A549 (cell line): ENCODE results near the gene HBA2. TPM values are rescaled to one million over a fixed set of nuclear protein-coding genes. Genes with fewer than 3 reads are reported as not detected.
"Not testable (repeated sequence)": the region's sequence is repeated elsewhere in the genome, so short reads cannot be mapped to it uniquely, and the experiment has no call there.

ENCODE experiments used
- ATAC-seq, 2 experiments: fragments of 200-7000 bp in 1 of 2; fragments of >200 bp in 1 of 2; cut with Nextera tagmentation in 1 of 2; cut with Tn5 transposase in 1 of 2; 3 replicates each; pipeline versions ENCODE4 v1.8.0 to v1.9.1; 2018 to 2020; ENCODE audit warnings: mild to moderate bottlenecking in 1 of 2, moderate library complexity in 1 of 2
- CTCF ChIA-PET: fragments of 300-600 bp; sonication (Branson Sonifier 250); formaldehyde crosslinking; extraction: SDS; loops from one replicate; lab custom pipeline; 2021; ENCODE audit warnings: antibody characterized with exemption, inconsistent platforms; lab: Yijun Ruan, JAX
- POLR2A ChIA-PET: fragments of 350-600 bp; formaldehyde crosslinking; extraction: SDS; loops from one replicate; lab custom pipeline; 2021; ENCODE audit warnings: antibody characterized with exemption, inconsistent platforms; lab: Yijun Ruan, JAX
- DNase-seq, 2 experiments: peaks; one replicate each; pipeline versions ENCODE4 v3.0.0 to v3.0.0-alpha.2; 2011 to 2016; ENCODE audit warnings: low read depth in 1 of 2, low spot score in 1 of 2
- FAIRE-seq: peaks from 2 replicates; lab custom pipeline; 2011; peaks lifted over from hg19 to GRCh38; lab: Jason Lieb, UNC
- H3K27ac ChIP-seq, 2 experiments: fragments of >200 bp; sonication (Bioruptor Twin); formaldehyde crosslinking; 3 replicates each; pipeline ENCODE4 v1.5.1; 2016 to 2017
- H3K4me1 ChIP-seq: fragments of >200 bp; sonication (Bioruptor Twin); formaldehyde crosslinking; 3 replicates; pipeline ENCODE4 v1.6.1; 2016
- H3K4me2 ChIP-seq: fragments of >200 bp; sonication (Bioruptor Twin); formaldehyde crosslinking; 3 replicates; pipeline ENCODE4 v1.6.1; 2016
- H3K4me3 ChIP-seq: fragments of >200 bp; sonication (Bioruptor Twin); formaldehyde crosslinking; 3 replicates; pipeline ENCODE4 v1.5.1; 2016
- H3K9me3 ChIP-seq: fragments of >200 bp; sonication (Bioruptor Twin); formaldehyde crosslinking; 3 replicates; pipeline ENCODE4 v1.6.1; 2016
- BHLHE40 ChIP-seq: IDR thresholded peaks from 2 replicates; pipeline ENCODE4 v1.6.1; 2012; ENCODE audit warnings: low read depth, low read length, inconsistent platforms
- CBX8 ChIP-seq: fragments of 200-600 bp; sonication (generic); IDR thresholded peaks from 2 replicates; pipeline ENCODE4 v1.6.1; 2016
- CEBPB ChIP-seq, 2 experiments: fragments of >200 bp in 1 of 2; sonication (Bioruptor Twin) in 1 of 2; formaldehyde crosslinking in 1 of 2; IDR thresholded peaks; 2 replicates each; pipeline ENCODE4 v1.6.1; 2012 to 2016
- CHD2 ChIP-seq: fragments of 150-350 bp; IDR thresholded peaks from 2 replicates; pipeline ENCODE4 v1.6.1; 2014; ENCODE audit warnings: low read length; ENCODE audit not compliant: partially characterized antibody
- EHF ChIP-seq: fragments of 250-450 bp; sonication (Bioruptor Pico); IDR thresholded peaks from 2 replicates; pipeline ENCODE4 v1.5.0; 2020; ENCODE audit warnings: mild to moderate bottlenecking
- EHMT2 ChIP-seq: fragments of 200-600 bp; sonication (generic); IDR thresholded peaks from 2 replicates; pipeline ENCODE4 v1.6.1; 2016; ENCODE audit warnings: antibody characterized with exemption, low read depth, mild to moderate bottlenecking, moderate library complexity
- FOSB ChIP-seq: fragments of 250-450 bp; sonication (Bioruptor Pico); IDR thresholded peaks from 2 replicates; pipeline ENCODE4 v1.5.0; 2020; ENCODE audit warnings: mild to moderate bottlenecking, moderate library complexity
- HDAC2 ChIP-seq: fragments of 200-600 bp; sonication (generic); IDR thresholded peaks from 2 replicates; pipeline ENCODE4 v1.6.1; 2016
- HEYL ChIP-seq: fragments of 250-450 bp; sonication (Bioruptor Pico); IDR thresholded peaks from 2 replicates; pipeline ENCODE4 v1.8.0; 2021; ENCODE audit warnings: mild to moderate bottlenecking, moderate library complexity
- HOXB13 ChIP-seq: fragments of 250-450 bp; sonication (Bioruptor Pico); IDR thresholded peaks from 2 replicates; pipeline ENCODE4 v1.5.0; 2020; ENCODE audit warnings: low read depth, mild to moderate bottlenecking, moderate library complexity
- JUN ChIP-seq, 2 experiments: fragments of >200 bp; sonication (Bioruptor Twin); formaldehyde crosslinking; IDR thresholded peaks; 2 replicates in 1 of 2; 3 replicates in 1 of 2; pipeline ENCODE4 v1.6.1; 2016 to 2017
- MAFK ChIP-seq: fragments of 450-650 bp; IDR thresholded peaks from 2 replicates; pipeline ENCODE4 v1.6.1; 2014; ENCODE audit not compliant: partially characterized antibody
- MAZ ChIP-seq: fragments of 150-350 bp; IDR thresholded peaks from 2 replicates; pipeline ENCODE4 v1.6.1; 2014; ENCODE audit warnings: antibody characterized with exemption, low read depth, low read length, borderline replicate concordance
- MYC ChIP-seq: IDR thresholded peaks from 2 replicates; pipeline ENCODE4 v1.6.1; 2012; ENCODE audit warnings: mild to moderate bottlenecking, inconsistent platforms, low read length, improper control_type of control experiment, borderline replicate concordance
- NPAS2 ChIP-seq: fragments of 250-450 bp; sonication (Bioruptor Pico); IDR thresholded peaks from 2 replicates; pipeline ENCODE4 v1.8.0; 2022; ENCODE audit warnings: mild to moderate bottlenecking, moderate library complexity, borderline replicate concordance
- NR3C1 ChIP-seq: fragments of >200 bp; sonication (Bioruptor Twin); formaldehyde crosslinking; IDR thresholded peaks from 3 replicates; pipeline ENCODE4 v1.6.1; 2017
- RNF2 ChIP-seq: fragments of 200-600 bp; sonication (generic); IDR thresholded peaks from 2 replicates; pipeline ENCODE4 v1.6.1; 2016; ENCODE audit warnings: low read depth, mild to moderate bottlenecking, antibody characterized with exemption, moderate library complexity, borderline replicate concordance
- SREBF2 ChIP-seq: fragments of 450-650 bp; IDR thresholded peaks from 2 replicates; pipeline ENCODE4 v1.6.1; 2014; ENCODE audit warnings: mild to moderate bottlenecking, moderate library complexity
- TP53 ChIP-seq: fragments of 250-450 bp; sonication (Bioruptor Pico); IDR thresholded peaks from 2 replicates; pipeline ENCODE4 v1.5.0; 2021; ENCODE audit warnings: mild to moderate bottlenecking, moderate library complexity
- ZFP36 ChIP-seq: fragments of 450-650 bp; IDR thresholded peaks from 2 replicates; pipeline ENCODE4 v1.6.1; 2014; ENCODE audit warnings: borderline replicate concordance; ENCODE audit not compliant: partially characterized antibody
- ZSCAN20 ChIP-seq: fragments of 250-450 bp; sonication (Bioruptor Pico); IDR thresholded peaks from 2 replicates; pipeline ENCODE4 v1.8.0; 2022; ENCODE audit warnings: mild to moderate bottlenecking, moderate library complexity
- WGBS: methylation state at CpG from one replicate; pipeline ENCODE4 v1.1.6; 2017; ENCODE audit errors: missing lambda C conversion rate; 5-methylcytosine and 5-hydroxymethylcytosine counted together
- polyA plus RNA-seq, 4 experiments: library from polyadenylated mRNA; depleted of rRNA in 3 of 4; stranded (reverse); fragments of >200 nt; fragmentation: RNase III in 1 of 4; extraction: RNeasy Plus Mini Kit Qiagen cat#74134 plus additional on column Dnase treatment in 1 of 4; gene quantifications; 2 replicates in 3 of 4; 3 replicates in 1 of 4; pipeline ENCODE4 v1.2.3, GENCODE V29; 2011 to 2017
- TF ChIP-seq, protein P1 (sequence below): fragments of 250-450 bp; sonication (Bioruptor Pico); IDR thresholded peaks from 2 replicates; pipeline ENCODE4 v1.5.0; 2021; ENCODE audit warnings: mild to moderate bottlenecking, moderate library complexity, borderline replicate concordance
- TF ChIP-seq, protein P2 (sequence below): IDR thresholded peaks from 2 replicates; pipeline ENCODE4 v1.6.1; 2012
- TF ChIP-seq, protein P3 (sequence below): IDR thresholded peaks from 2 replicates; pipeline ENCODE4 v1.6.1; 2012; ENCODE audit warnings: low read depth, borderline replicate concordance
- TF ChIP-seq, protein P4 (sequence below): fragments of 150-350 bp; IDR thresholded peaks from 2 replicates; pipeline ENCODE4 v1.6.1; 2014; ENCODE audit warnings: low read depth, mild to moderate bottlenecking, low read length

Gene HBA2
- polyA plus RNA-seq, 2 of the 4 experiments (the other 2 are of a cell fraction) = 0.23 to 0.26 TPM

DNA sequence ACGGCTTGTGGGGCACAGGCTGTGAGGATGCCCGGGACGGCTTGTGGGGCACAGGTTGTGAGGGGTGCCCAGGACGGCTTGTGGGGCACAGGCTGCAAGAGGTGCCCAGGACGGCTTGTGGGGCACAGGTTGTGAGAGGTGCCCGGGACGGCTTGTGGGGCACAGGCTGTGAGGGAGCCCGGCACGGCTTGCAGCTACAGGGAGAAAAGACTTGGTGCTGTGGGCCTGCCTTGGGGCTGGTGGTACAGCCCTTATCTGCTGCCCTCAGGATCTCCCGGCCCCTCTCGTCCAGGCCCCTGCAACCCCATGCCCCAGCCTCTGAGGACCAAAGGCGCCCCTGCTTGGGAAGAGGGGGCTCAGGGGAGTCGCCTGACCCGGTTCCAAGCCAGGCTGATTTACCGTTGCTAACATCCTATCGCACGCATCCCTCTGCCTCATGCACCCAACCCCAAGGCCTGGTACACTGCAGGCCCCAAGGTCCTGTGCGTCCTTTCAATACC lies 11.9 kb upstream of the HBA2 start:
- ATAC-seq (no peak), FAIRE-seq (no peak), DNase-seq (no peak)
- H3K4me2 ChIP-seq = no peak overlapping the region
- no peak overlapping the region for H3K27ac ChIP-seq
- H3K4me1 ChIP-seq = peaks cover 8% of the 10 kb centered on the region
- TF ChIP-seq, protein P1, sequence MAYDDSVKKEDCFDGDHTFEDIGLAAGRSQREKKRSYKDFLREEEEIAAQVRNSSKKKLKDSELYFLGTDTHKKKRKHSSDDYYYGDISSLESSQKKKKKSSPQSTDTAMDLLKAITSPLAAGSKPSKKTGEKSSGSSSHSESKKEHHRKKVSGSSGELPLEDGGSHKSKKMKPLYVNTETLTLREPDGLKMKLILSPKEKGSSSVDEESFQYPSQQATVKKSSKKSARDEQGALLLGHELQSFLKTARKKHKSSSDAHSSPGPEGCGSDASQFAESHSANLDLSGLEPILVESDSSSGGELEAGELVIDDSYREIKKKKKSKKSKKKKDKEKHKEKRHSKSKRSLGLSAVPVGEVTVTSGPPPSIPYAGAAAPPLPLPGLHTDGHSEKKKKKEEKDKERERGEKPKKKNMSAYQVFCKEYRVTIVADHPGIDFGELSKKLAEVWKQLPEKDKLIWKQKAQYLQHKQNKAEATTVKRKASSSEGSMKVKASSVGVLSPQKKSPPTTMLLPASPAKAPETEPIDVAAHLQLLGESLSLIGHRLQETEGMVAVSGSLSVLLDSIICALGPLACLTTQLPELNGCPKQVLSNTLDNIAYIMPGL = no peak
- TF ChIP-seq SREBF2 (no peak), RNF2 (no peak), MAZ (no peak), EHF (CRISPR knock-in tag) (no peak), CBX8 (no peak), NPAS2 (no peak), CEBPB (IDR thresholded peaks at IDR 0.05) (no peak), ZSCAN20 (CRISPR knock-in tag) (no peak), EHMT2 (no peak), JUN (IDR thresholded peaks at IDR 0.05) (no peak), NR3C1 (no peak), FOSB (CRISPR knock-in tag) (no peak), CHD2 (no peak), TP53 (CRISPR knock-in tag) (no peak), HEYL (no peak)
- 40% methylated on average over 11 of the region's 18 CpGs for WGBS
- no peaks in the 10 kb centered on the region for H3K9me3 ChIP-seq
- H3K4me3 ChIP-seq = no peak overlapping the region
- POLR2A ChIA-PET = no interaction called here
- CTCF ChIA-PET = interaction anchor here (1.1 to 1.5 kb wide), 3 partner anchors 35 to 64 kb away, joined by 3 to 7 read pairs (median 3); no protein-coding TSS in a partner anchor

DNA sequence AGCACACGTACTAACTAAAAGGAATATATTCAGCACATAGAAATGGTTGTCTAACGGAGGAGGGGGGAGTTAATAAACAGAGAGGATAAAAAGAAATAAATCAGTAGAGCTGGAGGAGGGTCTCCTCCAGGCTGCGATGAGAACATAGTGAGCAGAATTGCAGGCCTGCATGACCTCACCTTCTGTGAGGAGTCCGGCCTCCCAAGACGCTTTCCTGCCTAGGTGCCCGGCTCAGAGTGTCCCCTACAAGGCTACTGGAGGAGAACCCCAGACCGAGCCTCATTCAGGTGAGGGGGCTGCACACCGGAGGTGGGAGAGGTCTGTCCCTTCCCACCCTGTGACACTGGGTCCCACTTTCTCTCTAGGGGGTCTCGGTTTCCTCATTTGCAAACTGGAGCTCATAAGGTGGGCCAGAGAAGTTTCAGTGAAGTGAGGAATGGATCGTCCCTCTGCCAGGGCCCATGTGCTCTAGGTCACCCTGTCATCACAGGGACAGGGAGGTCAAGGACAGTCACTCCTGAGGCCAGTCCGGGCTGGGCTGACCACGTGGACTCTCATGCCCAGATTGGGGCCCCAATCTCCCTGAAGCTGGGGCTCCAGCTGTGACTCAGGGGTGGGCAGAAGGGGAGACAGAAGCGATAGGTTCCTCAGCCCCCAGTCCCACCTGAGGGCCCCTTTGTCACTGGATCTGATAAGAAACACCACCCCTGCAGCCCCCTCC lies 10.2 kb upstream of the HBA2 start:
- 82% methylated on average over 13 of the region's 13 CpGs for WGBS
- DNase-seq (no peak), ATAC-seq (no peak), FAIRE-seq (no peak)
- H3K4me1 ChIP-seq = peaks cover 13% of the 10 kb centered on the region
- H3K4me3 ChIP-seq = no peak overlapping the region
- TF ChIP-seq BHLHE40 (no peak), ZFP36 (no peak), HDAC2 (no peak), MAFK (no peak), MYC (no peak), HOXB13 (CRISPR knock-in tag) (no peak), CHD2 (no peak)
- TF ChIP-seq, protein P2, sequence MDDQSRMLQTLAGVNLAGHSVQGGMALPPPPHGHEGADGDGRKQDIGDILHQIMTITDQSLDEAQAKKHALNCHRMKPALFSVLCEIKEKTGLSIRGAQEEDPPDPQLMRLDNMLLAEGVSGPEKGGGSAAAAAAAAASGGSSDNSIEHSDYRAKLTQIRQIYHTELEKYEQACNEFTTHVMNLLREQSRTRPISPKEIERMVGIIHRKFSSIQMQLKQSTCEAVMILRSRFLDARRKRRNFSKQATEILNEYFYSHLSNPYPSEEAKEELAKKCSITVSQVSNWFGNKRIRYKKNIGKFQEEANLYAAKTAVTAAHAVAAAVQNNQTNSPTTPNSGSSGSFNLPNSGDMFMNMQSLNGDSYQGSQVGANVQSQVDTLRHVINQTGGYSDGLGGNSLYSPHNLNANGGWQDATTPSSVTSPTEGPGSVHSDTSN = no peak
- TF ChIP-seq, protein P3, sequence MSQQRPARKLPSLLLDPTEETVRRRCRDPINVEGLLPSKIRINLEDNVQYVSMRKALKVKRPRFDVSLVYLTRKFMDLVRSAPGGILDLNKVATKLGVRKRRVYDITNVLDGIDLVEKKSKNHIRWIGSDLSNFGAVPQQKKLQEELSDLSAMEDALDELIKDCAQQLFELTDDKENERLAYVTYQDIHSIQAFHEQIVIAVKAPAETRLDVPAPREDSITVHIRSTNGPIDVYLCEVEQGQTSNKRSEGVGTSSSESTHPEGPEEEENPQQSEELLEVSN = no peak
- TF ChIP-seq, protein P4, sequence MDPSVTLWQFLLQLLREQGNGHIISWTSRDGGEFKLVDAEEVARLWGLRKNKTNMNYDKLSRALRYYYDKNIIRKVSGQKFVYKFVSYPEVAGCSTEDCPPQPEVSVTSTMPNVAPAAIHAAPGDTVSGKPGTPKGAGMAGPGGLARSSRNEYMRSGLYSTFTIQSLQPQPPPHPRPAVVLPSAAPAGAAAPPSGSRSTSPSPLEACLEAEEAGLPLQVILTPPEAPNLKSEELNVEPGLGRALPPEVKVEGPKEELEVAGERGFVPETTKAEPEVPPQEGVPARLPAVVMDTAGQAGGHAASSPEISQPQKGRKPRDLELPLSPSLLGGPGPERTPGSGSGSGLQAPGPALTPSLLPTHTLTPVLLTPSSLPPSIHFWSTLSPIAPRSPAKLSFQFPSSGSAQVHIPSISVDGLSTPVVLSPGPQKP = no peak
- POLR2A ChIA-PET = no interaction called here
- no peak overlapping the region for H3K27ac ChIP-seq
- H3K9me3 ChIP-seq = no peaks in the 10 kb centered on the region
- CTCF ChIA-PET = interaction anchor here (0.6 to 1.2 kb wide), 3 partner anchors 18 to 65 kb away, joined by 3 to 4 read pairs (median 3); partner anchors contain the start of gene HBQ1
- no peak overlapping the region for H3K4me2 ChIP-seq

DNA sequence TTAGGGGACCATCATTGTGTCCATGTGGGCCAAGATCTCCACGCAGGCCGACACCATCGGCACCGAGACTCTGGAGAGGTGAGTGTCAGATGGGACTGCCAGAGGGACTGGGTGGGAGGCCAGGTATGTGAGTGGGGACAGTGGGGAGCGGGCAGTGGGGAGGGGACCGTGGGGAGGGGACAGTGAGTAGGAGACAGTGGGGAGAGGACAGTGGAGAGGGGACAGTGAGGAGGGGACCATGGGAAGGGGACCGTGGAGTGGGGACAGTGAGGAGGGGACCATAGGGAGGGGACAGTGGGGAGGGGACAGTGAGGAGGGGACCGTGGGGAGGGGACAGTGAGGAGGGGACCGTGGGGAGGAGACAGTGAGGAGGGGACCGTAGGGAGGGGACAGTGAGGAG lies 9.5 kb upstream of the HBA2 start:
- not testable (repeated sequence) for FAIRE-seq

DNA sequence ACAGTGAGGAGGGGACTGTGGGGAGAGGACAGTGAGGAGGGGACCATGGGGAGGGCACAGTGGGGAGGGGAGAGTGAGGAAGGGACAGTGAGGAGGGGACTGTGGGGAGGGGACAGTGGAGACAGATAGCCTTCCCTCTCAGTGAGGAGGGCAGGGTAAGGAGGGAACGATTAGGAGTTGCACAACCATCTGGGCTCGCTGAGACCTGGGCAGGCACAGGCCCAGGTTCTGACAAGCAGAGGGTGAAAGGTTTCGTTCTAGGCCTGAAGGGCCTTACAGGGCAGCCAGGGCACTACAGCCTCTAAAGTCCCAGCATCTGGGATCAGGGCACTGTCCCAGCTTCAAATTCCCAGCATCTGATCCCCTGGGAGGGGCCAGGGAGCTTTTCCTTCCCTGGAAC lies 9.0 kb upstream of the HBA2 start:
- FAIRE-seq, H3K4me3 ChIP-seq, H3K9me3 ChIP-seq, DNase-seq, H3K27ac ChIP-seq, CTCF ChIA-PET, H3K4me2 ChIP-seq, POLR2A ChIA-PET: not testable (repeated sequence)
- peaks cover 13% of the 10 kb centered on the region for H3K4me1 ChIP-seq
- WGBS = 37% methylated on average over 3 of the region's 3 CpGs
- ATAC-seq = peak; percentile 15 to 34; a peak in 4 of 6 replicates

More for the DNA sequence above, 9.5 kb upstream of the HBA2 start:
- WGBS = 100% methylated on average over 4 of the region's 10 CpGs
- H3K4me2 ChIP-seq, ATAC-seq, DNase-seq, H3K4me3 ChIP-seq, H3K27ac ChIP-seq, H3K9me3 ChIP-seq, POLR2A ChIA-PET: not testable (repeated sequence)
- H3K4me1 ChIP-seq = peaks cover 13% of the 10 kb centered on the region
- CTCF ChIA-PET = interaction anchor here (0.6 to 1.2 kb wide), 2 partner anchors 17 to 66 kb away, joined by 3 to 4 read pairs; partner anchors contain the start of gene HBQ1
